ENCODE results near the gene FLT3. TPM values are rescaled to one million over a fixed set of nuclear protein-coding genes. Genes with fewer than 3 reads are reported as not detected.

The FLT3 gene
- total and polyA plus RNA-seq, 8 donors, result 2.3 to 4.0 (median 3.3) TPM

DNA sequence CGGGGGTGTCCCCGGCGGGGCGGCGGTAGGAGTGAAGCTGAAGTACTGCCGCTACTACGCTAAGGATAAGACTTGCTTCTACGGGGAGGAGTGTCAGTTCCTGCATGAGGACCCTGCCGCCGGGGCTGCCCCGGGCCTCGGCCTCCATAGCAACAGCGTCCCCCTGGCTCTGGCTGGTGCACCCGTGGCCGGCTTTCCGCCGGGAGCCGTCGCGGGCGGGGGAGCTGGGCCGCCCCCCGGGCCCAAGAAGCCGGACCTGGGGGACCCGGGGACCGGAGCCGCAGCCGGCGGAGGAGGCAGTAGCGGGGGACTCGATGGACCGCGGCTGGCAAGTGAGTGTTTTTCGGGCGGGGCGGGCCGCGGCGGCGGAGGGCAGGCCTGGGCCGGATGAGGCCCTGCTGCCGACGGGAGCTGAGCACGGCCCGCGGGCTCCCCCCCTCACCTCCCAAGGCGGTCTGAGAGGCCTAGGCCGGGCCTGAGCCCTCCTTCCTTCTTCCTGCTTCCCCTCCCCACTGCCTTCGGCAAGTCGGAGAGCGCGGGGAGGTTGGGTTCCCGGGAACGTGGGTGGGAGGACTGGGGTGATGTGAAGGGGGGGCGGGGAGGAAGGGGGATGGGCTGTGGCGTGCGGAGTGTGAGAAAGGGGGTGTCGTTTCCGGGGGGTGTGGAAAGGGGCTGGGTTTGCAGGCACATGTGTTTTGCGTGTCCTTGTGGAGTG is 38.5 kb upstream of the FLT3 start:
- peaks cover 0 to 16% (median 9%) of the 10 kb centered on the region in 3 donors for H3K4me1 ChIP-seq
- H3K27ac ChIP-seq, result peak overlapping the region; percentile 91 to 99 (median 98)
- peak overlapping the region; percentile 85 to 99 (median 97) for H3K4me3 ChIP-seq
- peak; percentile 79 to 92 (median 84) for DNase-seq
- FAIRE-seq, result no peak
- 1% methylated on average over 44 to 59 of the region's 60 CpGs for WGBS, 2 donors
- intact Hi-C loops (cut with DNase I), result no loop called here
- peak; percentile 72 to 81 (median 78) for ATAC-seq
- TF ChIP-seq CTCF (IDR thresholded peaks at IDR 0.05), result no peak
- no peaks in the 10 kb centered on the region for H3K27me3 ChIP-seq
- H3K9me3 ChIP-seq, result no peaks in the 10 kb centered on the region
- no peaks in the 10 kb centered on the region for H3K36me3 ChIP-seq

DNA sequence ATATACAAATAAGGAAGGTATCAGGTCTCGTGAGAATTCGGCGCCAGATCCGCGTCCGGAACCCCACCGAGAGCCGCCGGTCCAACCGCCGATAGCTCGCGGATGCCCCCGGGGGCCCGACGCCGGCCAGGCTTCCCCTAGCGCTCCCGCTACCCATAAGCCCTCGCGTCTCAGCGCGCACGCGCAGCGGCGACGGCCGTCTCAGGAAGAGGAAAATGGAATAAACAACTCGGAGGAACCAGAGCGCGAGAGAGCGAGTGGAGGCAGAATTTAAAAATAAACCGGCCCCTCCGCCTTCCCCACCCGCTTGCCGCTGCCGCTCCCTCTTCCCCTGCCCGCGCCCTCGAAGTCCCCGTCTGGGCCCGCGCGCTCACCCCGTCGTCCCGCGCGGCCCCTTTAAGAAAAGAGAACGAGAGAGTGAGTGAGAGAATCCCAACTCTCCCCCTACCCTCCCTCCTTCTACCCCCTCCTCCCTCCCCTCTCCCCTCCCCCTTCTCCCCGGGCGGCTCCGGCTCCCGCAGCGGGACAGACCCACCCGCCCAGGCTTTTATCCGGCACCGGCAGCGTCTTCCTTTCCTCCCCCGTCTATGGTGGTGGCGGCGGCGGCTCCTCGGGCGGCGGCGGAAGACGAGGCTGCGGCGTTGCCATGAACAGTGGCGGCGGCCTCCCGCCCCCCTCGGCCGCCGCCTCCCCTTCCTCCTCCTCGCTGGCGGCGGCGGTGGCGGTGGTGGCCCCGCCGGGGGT is 37.8 kb upstream of the FLT3 start, which contains the start of gene PAN3:
Gene PAN3 (plus strand): TSS at position 534 of the 744 bp plus-strand sequence. CDS start 113 bp downstream, at position 647.
- 0 to 1% methylated on average over 57 to 84 of the region's 84 CpGs for WGBS, 2 donors
- TF ChIP-seq CTCF (IDR thresholded peaks at IDR 0.05), result no peak
- peak; percentile 81 to 90 (median 82) for ATAC-seq
- no peak for FAIRE-seq
- Histone ChIP-seq H3K4me3 (peak within 1 kb of the TSS; percentile 85 to 99 (median 97)), H3K27me3 (no peaks in the 10 kb centered on the region), H3K4me1 (peaks cover 0 to 16% (median 9%) of the 10 kb centered on the region in 3 donors), H3K9me3 (no peaks in the 10 kb centered on the region), H3K36me3 (no peaks in the 10 kb centered on the region), H3K27ac (peak within 1 kb of the TSS; percentile 91 to 99 (median 98))
- intact Hi-C loops (cut with DNase I), result no loop called here
- peak; percentile 90 to 97 (median 91) for DNase-seq

- peak overlapping the region; percentile 85 to 99 (median 97) for H3K4me3 ChIP-seq
- DNase-seq, result peak in 2 of 6 donors; percentile 16 to 29
- H3K27ac ChIP-seq, result peak overlapping the region; percentile 91 to 99 (median 98)
- no peak for FAIRE-seq
- H3K4me1 ChIP-seq, result peaks cover 0 to 16% (median 6%) of the 10 kb centered on the region in 3 donors
- H3K36me3 ChIP-seq, result no peaks in the 10 kb centered on the region
- WGBS, 2 donors, result 0 to 1% methylated on average over 11 of the region's 11 CpGs
- no peaks in the 10 kb centered on the region for H3K9me3 ChIP-seq
- no peak for TF ChIP-seq CTCF (IDR thresholded peaks at IDR 0.05)
- ATAC-seq, result no peak
- no peaks in the 10 kb centered on the region for H3K27me3 ChIP-seq
- intact Hi-C loops (cut with DNase I), result no loop called here
Measured at GRCh38 chr13:28137596-28137995, 37.2 kb upstream of the FLT3 start.

- peak overlapping the region in 3 of 4 donors; percentile 96 to 99 (median 98) for H3K4me3 ChIP-seq
- no peak for TF ChIP-seq CTCF (IDR thresholded peaks at IDR 0.05)
- intact Hi-C loops (cut with DNase I), result no loop called here
- DNase-seq, result no peak
- H3K27ac ChIP-seq, result no peak overlapping the region
- no peaks in the 10 kb centered on the region for H3K27me3 ChIP-seq
- H3K9me3 ChIP-seq, result no peaks in the 10 kb centered on the region
- FAIRE-seq, result no peak
- no peaks in the 10 kb centered on the region for H3K36me3 ChIP-seq
- peaks cover 0 to 14% (median 3%) of the 10 kb centered on the region in 3 donors for H3K4me1 ChIP-seq
- ATAC-seq, result no peak
- WGBS, 2 donors, result 21 to 24% methylated on average over 7 of the region's 7 CpGs
Measured at GRCh38 chr13:28136916-28137315, 36.5 kb upstream of the FLT3 start.

Data from pancreas (tissue), 10 donors.